ENCODE results near the gene LCP1.
"Not testable (repeated sequence)": the region's sequence is repeated elsewhere in the genome, so short reads cannot be mapped to it uniquely, and the experiment has no call there.

Gene LCP1

GRCh38 chr13:46181377-46181839 is 569 bp downstream of the LCP1 start:
- DNase-seq (ENCODE audit: low read depth): no peak

GRCh38 chr13:46179969-46180763 is 1.8 kb downstream of the LCP1 start:
- no peak for DNase-seq (ENCODE audit: low read depth)

- peak; percentile 68 for DNase-seq (ENCODE audit: low read depth)
Measured at GRCh38 chr13:46179491-46179908, 2.5 kb downstream of the LCP1 start.

GRCh38 chr13:46178821-46179220 is 3.2 kb downstream of the LCP1 start:
- no peak for DNase-seq (ENCODE audit: low read depth)

GRCh38 chr13:46178143-46178542 is 3.8 kb downstream of the LCP1 start:
- no peak for DNase-seq (ENCODE audit: low read depth)

- no peak for DNase-seq (ENCODE audit: low read depth)
Measured at GRCh38 chr13:46176756-46177155, 5.2 kb downstream of the LCP1 start.

GRCh38 chr13:46173656-46174055 is 8.3 kb downstream of the LCP1 start:
- peak; percentile 39 for DNase-seq (ENCODE audit: low read depth)

- DNase-seq (ENCODE audit: low read depth): peak; percentile 62
Measured at GRCh38 chr13:46172531-46172991, 9.4 kb downstream of the LCP1 start.

GRCh38 chr13:46171739-46172138 is 10.2 kb downstream of the LCP1 start:
- DNase-seq (ENCODE audit: low read depth): no peak

GRCh38 chr13:46171217-46171616 is 10.8 kb downstream of the LCP1 start:
- DNase-seq (ENCODE audit: low read depth): no peak

- DNase-seq (ENCODE audit: low read depth): no peak
Measured at GRCh38 chr13:46170687-46171086, 11.3 kb downstream of the LCP1 start.

- peak; percentile 21 for DNase-seq (ENCODE audit: low read depth)
Measured at GRCh38 chr13:46170268-46170667, 11.7 kb downstream of the LCP1 start.

- DNase-seq (ENCODE audit: low read depth): no peak
Measured at GRCh38 chr13:46169758-46170157, 12.2 kb downstream of the LCP1 start.

- no peak for DNase-seq (ENCODE audit: low read depth)
Measured at GRCh38 chr13:46168783-46169182, 13.2 kb downstream of the LCP1 start.

GRCh38 chr13:46168341-46168740 is 13.6 kb downstream of the LCP1 start:
- peak; percentile 45 for DNase-seq (ENCODE audit: low read depth)

GRCh38 chr13:46166947-46167610 is 14.9 kb downstream of the LCP1 start:
- no peak for DNase-seq (ENCODE audit: low read depth)

GRCh38 chr13:46166224-46166584 is 15.8 kb downstream of the LCP1 start:
- DNase-seq (ENCODE audit: low read depth): no peak

- peak; percentile 30 for DNase-seq (ENCODE audit: low read depth)
Measured at GRCh38 chr13:46165485-46166223, 16.3 kb downstream of the LCP1 start.

- DNase-seq (ENCODE audit: low read depth): no peak
Measured at GRCh38 chr13:46164661-46165060, 17.3 kb downstream of the LCP1 start.

- not testable (repeated sequence) for DNase-seq (ENCODE audit: low read depth)
Measured at GRCh38 chr13:46162741-46163140, 19.2 kb downstream of the LCP1 start.

- no peak for DNase-seq (ENCODE audit: low read depth)
Measured at GRCh38 chr13:46160471-46161066, 21.4 kb downstream of the LCP1 start.

GRCh38 chr13:46160065-46160464 is 21.9 kb downstream of the LCP1 start:
- DNase-seq (ENCODE audit: low read depth): no peak

Data from T-helper 22 cell (primary cell).